Measurements from ENCODE around the gene GAD1.

Gene GAD1

DNA sequence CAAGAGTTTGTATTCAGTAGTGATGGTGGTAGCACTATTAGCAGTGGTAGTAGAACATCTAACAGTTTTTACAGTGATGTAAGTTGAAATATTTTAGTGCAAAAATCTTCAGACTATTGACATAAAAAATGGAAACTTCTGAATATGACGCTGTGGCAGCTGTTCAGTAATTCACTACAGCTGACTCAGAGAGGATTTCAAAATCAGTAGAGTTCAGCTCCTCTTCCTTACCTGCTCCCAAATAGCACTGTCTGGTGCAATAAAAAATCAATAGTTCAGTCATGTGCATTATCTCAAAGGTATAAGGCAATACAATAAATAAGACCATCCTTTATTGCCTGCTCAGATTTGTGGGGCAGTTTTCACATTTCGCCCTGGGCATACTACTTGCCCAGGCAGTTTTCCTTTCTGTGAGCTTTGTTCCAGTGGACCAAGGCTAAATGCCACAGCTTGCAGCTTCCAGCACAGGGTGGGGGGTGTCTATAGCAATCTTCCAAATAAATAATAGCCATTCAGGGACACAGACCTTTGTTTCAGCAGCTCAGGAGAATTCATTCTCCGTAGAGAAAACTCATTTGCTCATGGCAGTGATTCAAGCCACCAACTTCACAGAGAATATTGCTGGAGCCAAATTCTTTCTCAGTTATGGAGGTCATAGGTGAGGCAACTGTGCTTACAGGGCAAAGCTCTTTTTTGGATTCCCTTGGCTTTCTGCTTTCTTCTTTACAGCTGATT, 78.5 kb downstream of the GAD1 start:
- no peak for DNase-seq (ENCODE audit: low read depth in 2 of 2)

DNA sequence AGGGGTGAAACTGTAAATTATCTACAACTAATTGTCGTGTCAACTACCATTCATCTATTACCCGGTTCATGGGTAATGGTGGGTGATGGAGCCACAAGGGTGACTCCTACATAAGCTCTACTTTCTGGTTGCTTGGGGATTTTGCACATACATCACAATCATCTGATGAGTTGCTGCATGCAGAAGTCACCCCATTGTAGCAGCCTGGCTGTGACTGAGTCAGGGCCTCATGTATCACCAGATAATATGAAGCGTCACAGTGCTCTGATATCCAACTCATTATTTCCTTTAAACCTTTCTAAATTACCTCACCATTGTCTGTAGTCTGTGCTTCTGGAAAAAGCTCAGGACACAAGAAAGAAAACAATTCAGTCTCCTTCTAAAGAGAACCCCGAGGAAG, 79.9 kb downstream of the GAD1 start:
- no peak for DNase-seq (ENCODE audit: low read depth in 2 of 2)

DNA sequence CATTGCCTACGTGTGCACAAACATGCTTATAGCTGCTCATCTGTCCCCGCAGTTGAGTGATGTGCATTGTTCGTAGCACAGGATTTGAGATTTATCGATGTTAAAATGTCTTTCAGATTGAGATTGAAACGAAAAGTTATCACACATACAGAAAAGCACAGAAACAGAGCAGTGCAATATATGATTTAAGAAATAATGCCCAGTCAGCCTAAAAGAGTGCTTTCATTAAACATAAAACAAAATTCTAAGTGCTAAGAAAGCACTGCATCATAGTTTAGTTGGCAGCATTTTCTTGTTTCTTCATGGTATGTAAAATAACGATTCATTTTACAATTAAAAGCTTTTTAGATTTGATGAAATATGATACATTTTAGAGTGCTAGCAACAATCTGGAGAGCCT, 80.4 kb downstream of the GAD1 start:
- DNase-seq (ENCODE audit: low read depth in 2 of 2): no peak

DNA sequence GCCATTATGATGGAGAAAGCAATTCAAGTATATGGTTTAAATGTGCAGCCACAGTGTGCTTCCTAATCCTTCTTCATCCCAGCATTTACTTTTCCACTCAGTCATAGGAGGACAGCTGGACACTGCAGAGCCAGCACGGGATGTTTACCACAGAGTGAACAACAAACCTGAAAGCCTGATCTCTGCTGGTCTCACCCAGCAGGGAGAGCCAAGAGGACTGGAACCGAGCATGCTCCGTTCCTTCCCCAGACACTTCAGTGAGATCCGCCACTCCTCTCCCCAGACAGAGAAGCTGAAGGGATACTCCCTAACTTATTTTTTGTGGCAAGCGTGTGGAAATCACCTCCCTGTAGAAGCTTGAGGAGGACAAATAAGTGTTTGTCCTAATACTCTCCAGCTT, 89.2 kb downstream of the GAD1 start:
- DNase-seq (ENCODE audit: low read depth in 2 of 2): no peak

Data from fibroblast of skin of left biceps (primary cell).